Upper lobe of left lung (tissue), 4 donors: ENCODE results near the gene LUC7L3.

Source experiments
- CTCF ChIP-seq, 6 experiments: fragments of 450-650 bp in 4 of 6; fragments of 200-600 bp in 2 of 6; sonication (generic) in 2 of 6; IDR thresholded peaks; one replicate each; pipeline ENCODE4 v1.5.1; 2016 to 2019; ENCODE audit warnings: antibody characterized with exemption in 6 of 6
- EP300 ChIP-seq, 4 donors: sonication (generic); formaldehyde crosslinking; IDR thresholded peaks; one replicate each; pipeline ENCODE4 v1.5.1; 2017; ENCODE audit warnings: antibody characterized with exemption in 4 of 4, control low read depth in 2 of 4
- POLR2A ChIP-seq, 4 donors: fragments of 450-650 bp; IDR thresholded peaks; one replicate each; pipeline ENCODE4 v1.5.1; 2016 to 2017; ENCODE audit warnings: antibody characterized with exemption in 4 of 4, mild to moderate bottlenecking in 2 of 4
- POLR2AphosphoS5 ChIP-seq, 2 donors: sonication (generic); formaldehyde crosslinking; IDR thresholded peaks; one replicate each; pipeline ENCODE4 v1.5.1; 2017; ENCODE audit warnings: antibody characterized with exemption in 2 of 2

- TF ChIP-seq POLR2A (IDR thresholded peaks at IDR 0.05) (no peak), POLR2AphosphoS5 (IDR thresholded peaks at IDR 0.05) (no peak), CTCF (IDR thresholded peaks at IDR 0.05) (no peak), EP300 (IDR thresholded peaks at IDR 0.05) (no peak)
These were observed 28.4 kb upstream of the LUC7L3 start for GRCh38 chr17:50690887-50691549.
